RCC 7860 (cell line): Measurements from ENCODE around the gene SPATA7.
A peak's percentile ranks its signal among the peaks of the same experiment; 100 is the strongest.
"Not testable (repeated sequence)": the region's sequence is repeated elsewhere in the genome, so short reads cannot be mapped to it uniquely, and the experiment has no call there.

ENCODE experiments used
- DNase-seq: peaks from one replicate; pipeline ENCODE4 v3.0.0-alpha.2; 2015; ENCODE audit warnings: low spot score
- FAIRE-seq: peaks from 2 replicates; lab custom pipeline; 2012; peaks lifted over from hg19 to GRCh38; lab: Jason Lieb, UNC

Gene SPATA7

GRCh38 chr14:88385212-88386101 is at the start of gene SPATA7:
Gene SPATA7 (plus strand): TSS chr14:88385657. CDS start chr14:88385819, 162 bp downstream.
- DNase-seq (peak; percentile 52), FAIRE-seq (no peak)

GRCh38 chr14:88340357-88340756 is 45.1 kb upstream of the SPATA7 start:
- DNase-seq (no peak), FAIRE-seq (peak; percentile 82)

GRCh38 chr14:88342980-88343379 is 42.5 kb upstream of the SPATA7 start:
- FAIRE-seq (no peak), DNase-seq (no peak)

- FAIRE-seq: no peak
- no peak for DNase-seq
Observed at GRCh38 chr14:88346048-88346639, 39.3 kb upstream of the SPATA7 start.

- FAIRE-seq (no peak), DNase-seq (no peak)
Observed at GRCh38 chr14:88348546-88348945, 36.9 kb upstream of the SPATA7 start.

- FAIRE-seq: no peak
- no peak for DNase-seq
Observed at GRCh38 chr14:88351966-88352691, 33.3 kb upstream of the SPATA7 start.

GRCh38 chr14:88352698-88353097 is 32.8 kb upstream of the SPATA7 start:
- DNase-seq (no peak), FAIRE-seq (no peak)

- FAIRE-seq (no peak), DNase-seq (no peak)
Observed at GRCh38 chr14:88354358-88354757, 31.1 kb upstream of the SPATA7 start.

- DNase-seq (no peak), FAIRE-seq (no peak)
Observed at GRCh38 chr14:88359500-88359899, 26.0 kb upstream of the SPATA7 start.

- FAIRE-seq: no peak
- DNase-seq: no peak
Observed at GRCh38 chr14:88363644-88364043, 21.8 kb upstream of the SPATA7 start.

- FAIRE-seq (no peak), DNase-seq (no peak)
Observed at GRCh38 chr14:88364710-88365413, 20.6 kb upstream of the SPATA7 start.

- FAIRE-seq (no peak), DNase-seq (no peak)
Observed at GRCh38 chr14:88369496-88369895, 16.0 kb upstream of the SPATA7 start.

- DNase-seq (no peak), FAIRE-seq (no peak)
Observed at GRCh38 chr14:88379706-88380343, 5.6 kb upstream of the SPATA7 start.

GRCh38 chr14:88380405-88380804 is 5.1 kb upstream of the SPATA7 start:
- no peak for DNase-seq
- no peak for FAIRE-seq

GRCh38 chr14:88381634-88382033 is 3.8 kb upstream of the SPATA7 start:
- not testable (repeated sequence) for DNase-seq, FAIRE-seq

GRCh38 chr14:88384718-88385117 is 739 bp upstream of the SPATA7 start:
- DNase-seq: no peak
- no peak for FAIRE-seq

GRCh38 chr14:88386256-88386794 is 868 bp downstream of the SPATA7 start:
- no peak for FAIRE-seq
- no peak for DNase-seq

GRCh38 chr14:88388741-88389282 is 3.4 kb downstream of the SPATA7 start:
- DNase-seq (no peak), FAIRE-seq (no peak)

- FAIRE-seq (no peak), DNase-seq (no peak)
Observed at GRCh38 chr14:88392609-88393008, 7.2 kb downstream of the SPATA7 start.

GRCh38 chr14:88411039-88411438 is 25.6 kb downstream of the SPATA7 start:
- DNase-seq (no peak), FAIRE-seq (no peak)
